Inflammatory macrophage treated with lipopolysaccharide for 4 hours (primary cell): ENCODE results near the gene KIAA0232.
"Not testable (repeated sequence)": the region's sequence is repeated elsewhere in the genome, so short reads cannot be mapped to it uniquely, and the experiment has no call there.

Experiments used
- DNase-seq: peaks from one replicate; pipeline ENCODE4 v3.0.0-alpha.2; 2020

The KIAA0232 gene

DNA sequence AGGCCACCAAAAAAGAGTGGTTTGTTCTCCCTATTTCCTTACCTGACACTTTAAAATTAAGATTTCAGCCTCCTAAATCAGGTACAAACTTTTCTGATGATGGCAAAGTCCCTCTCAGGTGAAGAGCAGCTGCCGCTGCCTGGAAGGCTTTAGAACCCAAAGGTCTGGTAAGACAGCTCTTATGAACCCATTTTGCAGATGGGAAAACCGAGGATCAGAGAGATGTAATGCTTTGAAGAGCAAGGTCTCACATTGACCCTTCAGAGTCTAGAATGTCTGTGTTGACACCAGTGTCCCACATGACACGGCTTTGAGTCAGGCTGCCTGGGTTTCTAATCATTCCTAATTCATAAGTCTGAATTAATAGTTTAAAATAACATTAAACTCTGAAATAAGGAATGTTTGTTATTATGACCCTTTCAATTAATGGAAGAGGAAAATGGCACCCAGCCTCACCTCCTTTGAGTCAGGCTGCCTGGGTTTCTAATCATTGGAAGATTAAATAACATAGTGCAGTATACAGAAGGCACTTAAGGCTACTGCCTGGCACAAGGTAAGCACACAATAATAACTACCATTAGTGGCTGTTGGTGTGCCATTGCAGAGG, 27.9 kb upstream of the KIAA0232 start:
- DNase-seq, result no peak

DNA sequence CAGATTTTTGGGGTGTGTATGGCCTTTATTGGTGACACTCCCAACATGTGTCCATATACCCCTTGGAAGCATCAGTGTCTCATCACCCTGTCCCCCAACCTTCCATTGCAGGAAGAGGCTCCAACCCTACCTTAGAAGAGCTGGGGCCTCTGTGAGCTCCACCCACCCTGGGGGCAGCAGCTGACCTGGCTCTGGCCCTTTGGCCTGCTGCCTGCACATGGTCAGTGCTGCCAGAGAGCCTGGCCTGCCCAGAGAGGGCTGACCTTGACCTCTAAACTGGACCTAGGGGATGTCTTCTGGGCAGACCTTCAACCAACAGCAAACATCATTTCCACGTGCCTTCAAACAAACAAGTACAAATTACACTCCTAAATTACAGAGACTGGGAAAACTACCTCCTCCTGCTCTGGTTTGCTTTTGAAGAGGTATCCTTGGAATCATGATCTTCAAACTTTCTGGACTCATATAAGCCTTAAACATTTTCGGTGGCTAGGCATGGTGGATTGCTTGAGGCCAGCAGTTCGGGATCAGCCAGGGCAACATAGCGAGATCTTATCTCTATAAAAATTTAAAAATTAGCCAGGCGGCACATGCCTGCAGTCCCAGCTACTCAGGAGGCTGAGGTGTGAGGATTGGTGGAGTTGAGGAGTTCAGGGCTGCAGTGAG, 27.3 kb upstream of the KIAA0232 start:
- DNase-seq, result no peak

DNA sequence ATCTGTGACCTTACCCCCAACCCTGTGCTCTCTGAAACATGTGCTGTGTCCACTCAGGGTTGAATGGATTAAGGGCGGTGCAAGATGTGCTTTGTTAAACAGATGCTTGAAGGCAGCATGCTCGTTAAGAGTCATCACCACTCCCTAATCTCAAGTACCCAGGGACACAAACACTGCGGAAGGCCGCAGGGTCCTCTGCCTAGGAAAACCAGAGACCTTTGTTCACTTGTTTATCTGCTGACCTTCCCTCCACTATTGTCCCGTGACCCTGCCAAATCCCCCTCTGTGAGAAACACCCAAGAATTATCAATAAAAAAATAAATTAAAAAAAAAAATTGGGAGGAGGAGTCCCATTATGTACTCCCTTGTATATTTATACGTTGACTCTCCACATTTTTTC, 26.2 kb upstream of the KIAA0232 start:
- DNase-seq, result not testable (repeated sequence)

DNA sequence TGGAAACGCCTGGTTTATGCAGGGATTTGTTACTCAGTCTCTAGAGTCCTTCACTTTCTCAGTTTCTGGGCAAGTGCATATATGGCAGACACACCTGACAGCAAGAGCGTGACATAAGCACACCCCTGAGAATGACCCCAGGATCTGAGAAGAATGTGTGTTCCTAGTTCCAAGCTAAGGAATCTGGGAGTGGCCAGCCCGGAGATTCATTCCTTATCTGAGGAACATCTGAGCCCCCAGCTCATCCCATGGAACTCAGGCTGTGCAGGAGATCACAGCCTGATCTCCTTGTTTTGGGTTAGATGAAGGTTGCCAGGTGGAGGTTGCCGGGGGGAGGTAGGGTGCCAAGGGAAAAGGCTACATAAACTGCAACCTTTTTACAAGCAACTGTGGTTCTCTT, 23.8 kb upstream of the KIAA0232 start:
- no peak for DNase-seq

DNA sequence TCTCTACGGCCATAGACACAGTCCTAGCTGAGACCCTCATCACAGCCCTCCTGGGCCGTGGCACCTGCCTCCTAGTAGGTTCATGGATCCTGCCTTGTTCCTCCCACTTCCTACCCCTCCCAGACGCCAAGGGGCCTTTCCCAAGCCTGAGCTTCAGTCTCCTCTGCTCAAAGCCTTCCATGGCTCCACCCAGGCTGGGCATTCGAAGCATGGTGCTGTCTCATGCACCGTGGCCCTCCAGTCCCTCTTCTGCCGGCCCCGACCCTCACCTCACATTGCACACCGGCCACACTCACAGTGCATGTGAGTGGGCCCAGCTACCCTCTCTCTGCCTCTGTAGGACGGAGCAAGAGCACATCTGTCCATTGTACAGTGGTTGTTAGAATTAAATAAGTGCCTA, 21.7 kb upstream of the KIAA0232 start:
- no peak for DNase-seq

DNA sequence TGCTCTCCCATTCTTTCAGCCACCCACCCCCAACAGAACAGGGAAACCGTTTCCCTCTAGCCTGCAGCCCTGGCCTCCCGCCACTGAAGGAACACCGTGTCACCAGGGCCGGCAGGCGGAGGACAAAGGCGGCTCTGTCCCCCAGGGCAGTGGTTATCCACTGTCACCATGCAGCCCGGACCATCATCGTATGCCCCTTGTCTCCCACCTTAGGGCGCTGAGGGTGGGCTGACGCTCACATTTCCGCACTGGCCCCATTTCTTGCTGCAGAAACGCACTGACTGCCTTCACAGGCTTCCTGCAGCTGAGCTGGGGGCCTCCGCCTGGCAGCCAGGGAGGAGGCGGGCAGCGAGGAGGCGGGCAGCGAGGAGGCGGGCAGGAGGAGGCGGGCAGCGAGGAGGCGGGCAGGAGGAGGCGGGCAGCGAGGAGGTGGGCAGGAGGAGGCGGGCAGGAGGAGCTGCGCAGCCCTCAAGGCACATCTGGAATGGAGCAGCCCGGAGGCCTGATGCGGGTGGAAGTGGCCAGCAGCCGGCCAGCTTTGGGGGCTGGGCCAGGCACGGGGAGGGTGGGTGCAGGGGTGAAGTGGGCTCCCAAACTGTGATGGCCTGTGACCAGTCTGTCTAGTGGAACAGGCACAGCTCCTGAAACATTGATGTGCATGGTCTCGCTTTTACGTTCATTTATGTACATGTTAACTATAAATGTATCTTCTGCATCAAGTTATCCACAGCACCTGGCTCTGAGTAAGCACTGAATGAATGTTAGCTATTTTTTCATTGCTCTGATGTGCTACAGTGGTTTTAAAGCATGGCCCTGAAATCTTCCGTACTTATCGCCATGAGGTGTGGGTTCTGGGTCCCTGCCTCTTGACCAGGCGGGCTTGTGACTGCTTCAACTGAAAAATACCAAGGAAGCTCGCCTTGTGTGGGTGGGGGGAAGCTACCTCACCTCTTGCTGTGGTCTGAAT, 20.6 kb upstream of the KIAA0232 start:
- no peak for DNase-seq

DNA sequence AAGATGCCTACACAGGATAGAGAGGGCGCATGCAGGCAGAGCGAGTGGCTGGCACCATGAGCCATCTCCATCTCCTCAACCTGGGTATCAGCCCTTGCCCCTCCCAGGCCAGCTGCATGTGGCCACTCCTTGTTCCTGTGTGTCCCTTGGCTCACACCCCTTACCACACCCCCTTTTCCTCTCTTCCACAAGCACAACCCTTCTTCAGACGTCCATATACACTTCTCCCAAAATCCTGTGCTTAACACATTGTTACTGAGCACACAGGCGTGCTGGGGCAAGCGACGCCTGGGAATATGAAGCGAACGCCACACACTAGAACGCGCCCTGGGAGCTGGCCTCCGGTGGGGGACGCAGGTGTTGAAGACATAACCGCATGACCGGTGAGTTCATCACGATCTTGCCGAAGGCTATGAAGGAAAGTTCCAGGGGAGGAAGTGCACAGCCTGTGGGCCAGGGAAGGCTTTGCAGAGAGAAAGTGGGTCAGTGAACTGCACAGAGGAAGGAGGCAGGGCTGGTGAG, 19.1 kb upstream of the KIAA0232 start:
- no peak for DNase-seq

DNA sequence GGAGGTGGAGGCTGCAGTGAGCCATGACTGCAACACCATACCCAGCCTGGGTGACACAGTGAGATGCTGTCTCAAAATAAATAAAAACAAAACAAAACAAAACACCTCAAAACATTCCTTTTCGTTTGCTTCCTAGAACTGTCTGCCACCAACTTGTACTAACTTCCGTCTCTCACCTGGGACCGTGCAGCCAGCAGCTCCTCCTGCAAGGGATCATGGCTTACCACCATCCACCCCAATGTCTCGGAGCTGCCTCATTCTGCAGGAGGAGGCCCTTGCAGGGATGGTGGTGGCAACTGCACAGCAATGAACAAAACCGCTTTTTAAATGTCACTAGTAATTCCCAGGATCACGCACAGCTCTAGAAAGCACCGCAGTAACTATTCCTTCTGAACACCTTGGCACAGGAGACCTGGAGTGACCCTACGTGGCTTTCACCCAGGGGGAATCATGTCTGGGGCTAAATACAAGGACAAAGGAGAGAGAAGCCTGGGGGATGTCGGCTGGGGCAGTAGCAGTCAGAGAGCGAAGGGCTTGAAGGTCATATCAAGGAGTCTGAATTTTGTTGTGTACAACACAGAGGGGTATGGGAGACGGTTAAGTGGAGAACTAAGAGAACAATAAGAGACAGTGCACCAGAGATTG, 17.4 kb upstream of the KIAA0232 start:
- DNase-seq, result no peak

DNA sequence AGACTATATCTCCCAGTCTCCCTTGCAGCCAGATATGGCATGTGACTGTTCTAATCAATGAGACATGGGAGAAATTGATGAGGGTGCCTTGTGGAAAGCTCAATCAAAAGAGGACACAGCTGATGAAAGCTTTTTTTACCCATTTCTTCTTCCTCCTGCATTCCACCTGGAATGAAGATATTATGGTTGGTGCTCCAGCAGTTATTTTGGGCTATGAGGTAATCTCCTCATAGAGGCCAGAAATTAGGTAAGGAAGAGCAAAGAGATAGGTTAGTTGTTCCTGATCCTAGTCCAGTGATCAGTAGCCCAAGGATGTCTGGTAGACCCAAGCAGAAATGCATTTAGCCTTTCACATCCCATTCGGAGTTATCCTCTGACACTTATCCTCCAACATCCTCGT, 16.8 kb upstream of the KIAA0232 start:
- DNase-seq, result no peak

DNA sequence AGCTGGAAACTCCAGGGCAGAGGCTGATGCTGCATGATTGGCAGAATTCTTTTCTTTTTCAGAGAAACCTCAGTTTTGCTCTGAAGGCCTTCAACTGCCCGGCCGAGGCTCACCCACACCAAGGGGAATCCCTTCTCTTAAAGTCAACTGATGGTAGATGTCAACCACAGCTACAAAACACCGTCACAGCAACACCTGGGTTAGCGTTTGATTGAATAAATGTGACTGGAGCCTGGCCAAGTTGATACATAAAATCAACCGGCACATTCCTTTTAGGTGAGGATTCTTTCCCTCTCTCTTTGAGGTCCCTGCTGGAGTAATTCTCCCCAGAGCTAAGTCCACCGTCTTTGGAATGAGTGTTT, 15.2 kb upstream of the KIAA0232 start:
- DNase-seq, result no peak

DNA sequence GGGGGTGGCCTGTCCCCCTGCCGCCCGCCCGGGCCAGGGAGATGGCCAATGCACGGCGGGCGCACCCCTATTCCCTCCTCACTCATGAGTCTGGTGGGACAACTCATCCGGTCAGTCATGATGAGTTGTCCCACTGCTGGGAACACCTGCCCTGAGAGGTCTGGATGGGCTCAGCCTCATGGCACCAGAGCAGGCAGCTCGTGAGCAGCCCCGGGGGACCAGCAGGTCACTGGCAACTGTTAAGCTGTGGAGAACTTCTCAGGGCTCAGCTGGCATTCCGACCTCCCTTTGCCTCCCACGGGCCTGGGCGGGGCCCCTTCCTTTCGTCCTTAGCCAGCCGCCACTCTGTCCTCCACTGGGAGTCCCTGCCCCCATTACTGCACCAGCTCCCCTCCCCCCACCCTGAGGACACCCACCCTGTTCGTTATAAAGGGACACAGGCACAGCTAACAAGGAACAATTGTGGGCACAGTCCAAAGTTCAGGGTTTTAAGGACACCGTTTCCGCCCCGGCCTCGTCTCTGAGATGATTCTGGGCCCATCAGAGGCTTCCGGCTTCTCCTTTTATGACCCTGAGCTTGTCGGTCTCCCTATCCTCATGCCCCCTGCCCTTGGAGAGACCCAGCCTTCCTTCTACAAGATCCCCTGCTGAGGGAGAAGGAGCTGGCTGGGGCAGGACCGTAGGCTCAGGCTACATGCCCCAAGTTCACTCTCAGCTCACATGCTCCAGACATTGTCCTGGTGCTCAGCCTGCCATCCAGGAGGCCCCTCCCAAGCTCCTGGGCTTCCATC, 14.6 kb upstream of the KIAA0232 start:
- DNase-seq, result peak; percentile 34

DNA sequence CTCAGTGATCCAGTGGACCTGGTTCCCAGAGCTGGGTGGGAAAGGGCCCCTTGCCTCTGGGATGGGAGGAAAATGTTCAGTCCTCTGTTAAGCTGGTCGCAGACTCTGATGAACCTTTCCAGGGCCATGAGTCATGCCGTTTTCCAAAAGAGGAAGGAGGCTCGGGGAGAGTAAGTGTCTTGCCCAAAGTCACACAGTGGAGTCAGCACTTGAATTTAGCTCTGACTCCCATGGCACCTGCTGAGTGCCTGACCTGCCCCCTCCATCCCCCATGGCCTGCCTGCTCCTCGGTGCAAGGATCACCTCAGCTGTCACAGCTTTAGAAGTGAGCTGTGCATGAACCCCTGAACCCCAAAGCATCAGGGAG, 14.0 kb upstream of the KIAA0232 start:
- peak; percentile 89 for DNase-seq

DNA sequence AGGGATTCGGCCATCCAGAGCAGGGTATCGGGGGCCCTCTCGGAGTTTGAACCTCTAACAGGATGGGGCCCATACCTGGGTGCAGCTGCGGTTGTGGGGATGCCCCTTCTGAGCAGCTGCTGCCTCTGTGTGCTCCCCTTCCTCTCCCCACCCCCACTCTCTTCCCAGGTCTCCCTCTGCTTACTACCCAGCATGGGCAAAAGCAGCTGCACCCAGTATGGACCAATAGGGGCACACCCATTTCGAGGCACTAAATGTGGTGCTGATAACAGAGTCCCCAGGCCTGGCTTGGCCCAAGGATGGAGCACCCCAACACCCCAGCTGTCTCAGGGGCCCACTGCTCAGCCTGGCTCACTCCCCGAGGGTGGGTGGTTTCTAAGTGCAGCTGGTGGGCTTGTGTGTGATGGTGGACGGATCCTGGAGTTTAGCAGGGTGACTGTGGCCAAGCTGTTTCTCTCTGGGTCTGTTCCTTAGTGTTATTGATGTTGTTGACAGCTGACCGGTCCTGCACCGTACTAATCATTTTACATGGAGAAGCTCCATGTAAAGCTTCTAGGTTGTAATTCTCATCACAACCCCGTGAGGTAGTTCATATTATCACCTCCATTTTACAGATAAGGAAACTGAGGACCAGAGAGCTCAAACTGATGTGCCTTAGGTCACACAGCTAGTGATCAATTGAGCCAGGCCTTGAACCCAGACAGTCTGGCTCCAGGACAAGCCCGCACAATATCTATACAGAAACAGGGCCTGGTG, 13.1 kb upstream of the KIAA0232 start:
- DNase-seq, result no peak

DNA sequence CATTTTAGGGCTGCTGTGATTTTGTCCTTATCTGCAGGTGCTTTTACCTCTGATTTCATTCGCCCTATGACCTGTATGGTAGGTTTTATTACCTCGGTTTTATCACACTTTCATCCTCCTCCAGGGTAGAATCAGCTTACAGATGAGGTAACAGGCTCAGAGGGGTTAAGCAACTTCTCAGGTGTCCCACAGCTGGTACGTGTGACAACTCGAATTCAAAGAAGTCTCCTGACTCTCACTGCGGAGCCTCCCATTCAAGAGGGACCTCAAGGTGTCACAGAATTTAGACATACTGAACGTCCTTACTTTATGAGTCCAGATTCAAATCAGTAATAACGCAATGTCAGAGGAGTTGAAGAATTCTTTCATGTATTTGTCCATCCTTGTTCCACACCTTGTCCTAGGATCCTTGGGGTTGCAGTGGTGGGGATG, 12.5 kb upstream of the KIAA0232 start:
- DNase-seq, result no peak

DNA sequence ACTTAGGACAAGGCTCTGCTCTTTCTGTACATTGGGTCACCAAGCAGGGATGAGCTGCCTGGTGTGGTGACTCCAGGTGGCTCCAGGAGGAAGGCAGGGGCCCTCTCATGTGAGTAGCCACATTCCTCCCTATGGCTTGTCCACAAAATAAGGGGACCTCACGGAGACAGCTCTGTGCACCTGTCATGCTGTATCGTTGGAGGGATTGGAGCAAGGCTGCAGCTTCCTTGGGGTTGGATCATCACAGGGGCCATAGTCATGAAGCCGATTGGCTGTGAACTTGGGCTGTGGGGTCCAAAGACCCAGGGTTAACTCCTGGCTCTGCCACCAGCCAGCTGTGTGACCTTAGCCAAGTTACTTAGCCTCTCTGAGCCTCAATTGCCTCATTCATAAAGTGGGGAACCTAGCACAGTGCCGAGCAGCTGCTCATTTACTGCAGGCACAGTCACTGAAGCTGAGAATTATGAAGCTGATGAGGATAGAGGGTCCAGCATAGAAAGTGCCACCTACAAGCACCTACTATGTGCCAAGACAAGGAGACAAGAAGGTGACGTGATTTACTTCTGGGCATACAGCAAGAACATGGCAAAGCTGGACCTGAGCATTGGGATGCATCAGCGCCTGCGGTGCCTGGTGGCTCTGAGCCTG, 11.8 kb upstream of the KIAA0232 start:
- no peak for DNase-seq

DNA sequence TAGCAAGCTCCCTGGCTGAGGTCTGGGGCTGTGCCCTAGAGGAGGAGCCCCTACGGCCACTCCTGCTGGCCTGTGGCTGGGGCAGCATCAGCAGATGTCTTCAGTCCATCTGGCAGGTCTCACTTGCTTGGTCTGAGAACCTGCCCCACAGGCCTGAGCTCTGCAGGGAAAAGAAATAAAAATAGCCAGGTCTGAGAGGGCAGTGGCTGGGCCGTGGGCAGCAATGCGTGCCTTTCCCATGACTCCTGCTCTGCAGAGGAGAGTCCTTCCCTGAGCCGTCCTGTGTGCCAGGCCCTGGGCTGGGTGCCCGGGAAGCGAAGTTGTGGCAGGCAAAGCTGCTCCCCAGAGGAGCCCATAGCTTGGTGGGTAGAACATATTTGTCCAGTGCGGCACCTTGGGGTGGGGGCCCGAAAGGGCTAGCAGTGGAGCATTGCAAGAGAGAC, 11.3 kb upstream of the KIAA0232 start:
- no peak for DNase-seq

DNA sequence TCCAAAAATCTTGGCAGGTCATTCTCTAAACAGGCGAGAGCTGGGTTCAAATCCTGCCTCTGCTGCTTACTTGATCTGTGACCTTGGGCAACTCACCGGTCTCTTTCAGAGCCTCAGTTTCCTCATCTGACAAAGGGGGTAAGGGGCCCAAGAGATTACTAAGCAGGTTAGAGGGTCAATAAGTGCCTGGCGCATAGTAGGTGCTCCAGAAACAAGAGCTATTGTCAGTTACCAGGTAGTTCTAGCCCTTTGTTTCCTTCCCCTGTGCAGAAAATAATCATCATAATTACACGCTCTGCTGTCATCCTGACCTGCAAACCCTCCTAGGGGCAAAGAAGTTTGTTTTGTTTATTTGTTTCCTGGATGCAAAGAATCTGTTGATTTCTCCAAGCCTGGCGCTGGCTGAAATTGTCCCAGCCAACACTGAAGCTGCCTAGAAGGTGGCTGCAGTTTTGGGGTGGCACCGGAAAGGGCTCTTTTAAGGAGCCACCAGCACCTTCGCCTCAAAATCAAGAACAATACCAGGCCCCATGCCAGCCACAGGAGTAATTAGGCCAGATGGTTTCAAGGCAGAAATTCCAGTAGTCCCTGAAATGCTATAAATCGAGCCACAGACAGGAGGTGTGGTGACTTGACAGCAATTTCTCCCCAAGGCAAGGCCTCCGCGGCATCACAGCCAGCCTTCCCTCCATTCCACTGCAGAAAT, 10.2 kb upstream of the KIAA0232 start:
- no peak for DNase-seq

DNA sequence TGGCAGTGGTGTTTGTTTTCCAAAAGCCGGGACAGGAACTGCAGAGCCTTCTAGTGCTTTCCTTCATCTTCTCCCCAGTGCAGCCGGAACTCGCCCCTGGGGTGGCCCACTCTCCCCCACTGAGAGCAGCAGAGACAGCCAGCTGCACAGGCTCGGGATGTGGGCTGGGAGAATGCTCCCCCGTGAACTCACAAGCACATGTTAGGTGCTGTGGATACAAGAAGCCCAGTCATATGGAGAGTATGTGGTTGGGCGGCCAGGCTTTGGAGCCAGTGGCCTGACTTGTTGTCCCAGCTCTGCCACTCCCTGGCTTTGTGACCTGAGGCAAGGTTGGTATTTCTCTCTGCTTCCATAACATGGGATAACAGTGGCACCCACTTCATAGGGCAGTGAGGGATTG, 9.4 kb upstream of the KIAA0232 start:
- no peak for DNase-seq

DNA sequence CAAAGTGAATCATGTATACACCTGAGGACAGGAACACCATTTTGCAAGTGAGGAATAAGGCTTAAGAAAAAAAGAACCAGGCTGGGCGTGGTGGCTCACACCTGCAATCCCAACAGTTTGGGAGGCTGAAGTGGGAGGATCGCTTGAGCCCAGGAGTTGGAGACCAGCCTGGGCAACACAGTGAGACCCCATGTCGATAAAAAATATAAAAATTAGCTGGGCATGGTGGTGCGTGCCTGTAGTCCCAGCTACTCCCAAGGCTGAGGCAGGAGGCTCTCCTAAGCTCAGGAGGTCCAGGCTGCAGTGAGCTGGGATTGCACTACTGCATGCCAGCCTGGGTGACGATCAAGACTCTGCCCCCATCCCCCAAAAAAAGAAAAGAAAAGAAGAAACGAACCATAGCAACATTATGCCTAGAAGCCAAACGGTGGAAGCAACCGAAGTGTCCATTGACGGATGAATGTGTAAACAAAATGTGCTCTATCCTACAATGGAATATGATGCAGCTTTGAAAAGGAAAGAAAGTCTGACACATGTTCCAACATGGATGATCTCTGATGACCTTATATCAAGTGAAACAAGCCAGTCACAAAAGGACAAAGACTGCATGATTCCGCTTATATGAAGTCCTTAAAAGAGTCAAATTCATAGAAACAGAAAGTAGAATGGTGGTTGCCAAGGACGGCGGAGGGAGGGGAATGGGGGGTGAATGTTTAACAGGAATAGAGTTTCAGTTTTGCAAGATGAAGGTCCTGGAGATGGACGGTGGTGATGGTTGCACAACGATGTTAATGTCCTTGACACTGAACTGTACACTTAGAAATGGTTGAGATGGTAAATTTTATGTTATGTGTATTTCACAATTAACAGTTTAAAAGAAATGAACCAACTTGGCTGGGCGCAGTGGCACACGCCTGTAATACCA, 8.6 kb upstream of the KIAA0232 start:
- peak; percentile 74 for DNase-seq
